OCI-LY7 (cell line): Measurements from ENCODE around the gene ZNF746. TPM values are rescaled to one million over a fixed set of nuclear protein-coding genes. Genes with fewer than 3 reads are reported as not detected.

Experiments used
- BruUV-seq: library from RNA; stranded (reverse); fragments of 400-500 nt; replicated peaks from 2 replicates; lab custom pipeline; 2021; lab: Mats Ljungman, UMichigan
- CTCF ChIA-PET: fragments of 300-600 bp; sonication (Branson Sonifier 250); formaldehyde crosslinking; loops from one replicate; lab custom pipeline; 2022; ENCODE audit warnings: antibody characterized with exemption; ENCODE audit not compliant: unreplicated experiment; lab: Charles Lee
- POLR2A ChIA-PET: fragments of 300-600 bp; sonication (Branson Sonifier 250); formaldehyde crosslinking; loops from one replicate; lab custom pipeline; 2022; ENCODE audit warnings: antibody characterized with exemption; lab: Charles Lee
- DNase-seq: peaks from one replicate; pipeline ENCODE4 v3.0.0-alpha.2; 2015; ENCODE audit warnings: low spot score
- H2AFZ ChIP-seq: fragments of 200-600 bp; sonication (generic), shearing (Covaris generic); 2 replicates; pipeline ENCODE4 v1.6.1; 2014; ENCODE audit warnings: mild to moderate bottlenecking, antibody characterized with exemption, low read length, moderate library complexity
- H3K27ac ChIP-seq: fragments of 200-600 bp; sonication (generic); 2 replicates; pipeline ENCODE4 v1.5.1; 2014; ENCODE audit warnings: mixed run types, low read depth, mild to moderate bottlenecking, moderate library complexity, low read length, inconsistent platforms; ENCODE audit not compliant: poor library complexity, severe bottlenecking
- H3K36me3 ChIP-seq: fragments of 200-600 bp; sonication (generic); 2 replicates; pipeline ENCODE4 v1.6.1; 2014; ENCODE audit warnings: mild to moderate bottlenecking, antibody characterized with exemption, low read length, moderate library complexity, mixed read lengths; ENCODE audit not compliant: insufficient read depth
- H3K4me1 ChIP-seq: fragments of 200-600 bp; sonication (generic); 2 replicates; pipeline ENCODE4 v1.5.1; 2014; ENCODE audit warnings: mild to moderate bottlenecking, low read length; ENCODE audit not compliant: insufficient read depth, poor library complexity, severe bottlenecking
- H3K4me2 ChIP-seq: fragments of 200-600 bp; sonication (generic); 2 replicates; pipeline ENCODE4 v1.6.1; 2014; ENCODE audit warnings: mild to moderate bottlenecking, low read length
- H3K4me3 ChIP-seq: fragments of 200-600 bp; sonication (generic); 2 replicates; pipeline ENCODE4 v1.5.1; 2014; ENCODE audit warnings: mild to moderate bottlenecking, low read depth, low read length; ENCODE audit not compliant: poor library complexity, severe bottlenecking
- H3K79me2 ChIP-seq: fragments of 200-600 bp; sonication (generic); 2 replicates; pipeline ENCODE4 v1.6.1; 2016; ENCODE audit warnings: low read depth, mild to moderate bottlenecking, low read length, moderate library complexity, mixed read lengths; ENCODE audit not compliant: insufficient read depth
- H3K9me2 ChIP-seq: fragments of 200-600 bp; sonication (generic); 2 replicates; pipeline ENCODE4 v1.6.1; 2016; ENCODE audit warnings: mild to moderate bottlenecking, low read length, mixed read lengths; ENCODE audit not compliant: insufficient read depth
- H3K9me3 ChIP-seq: fragments of 200-600 bp; sonication (generic); 2 replicates; pipeline ENCODE4 v1.6.1; 2014; ENCODE audit warnings: mild to moderate bottlenecking, mixed run types, low read length, mixed read lengths
- H4K20me1 ChIP-seq: fragments of 200-600 bp; sonication (generic); 2 replicates; pipeline ENCODE4 v1.6.1; 2014; ENCODE audit warnings: mild to moderate bottlenecking, antibody characterized with exemption, low read length, moderate library complexity, mixed read lengths; ENCODE audit not compliant: insufficient read depth
- EZH2phosphoT487 ChIP-seq: fragments of 200-600 bp; sonication (generic); IDR thresholded peaks from 2 replicates; pipeline ENCODE4 v1.6.1; 2018; ENCODE audit warnings: low read depth, borderline replicate concordance, mild to moderate bottlenecking, mixed run types, antibody characterized with exemption, low read length, moderate library complexity, mixed read lengths
- intact Hi-C: fragments of 100-400 bp; cut with micrococcal nuclease; formaldehyde crosslinking; loops from one replicate; pipeline ENCODE4 v1.10.0; 2022; ENCODE audit not compliant: unreplicated experiment
- total RNA-seq, 2 experiments: library from RNA; depleted of rRNA in 1 of 2; stranded (reverse); fragments of >200 nt in 1 of 2; shearing (Covaris generic) in 1 of 2; gene quantifications; 2 replicates each; pipeline ENCODE4 v1.2.3, GENCODE V29; 2014 to 2022
- TF ChIP-seq, protein P1 (sequence below): fragments of 200-600 bp; sonication (generic); conservative IDR thresholded peaks from 2 replicates; pipeline ENCODE4 v1.5.1; 2014; ENCODE audit warnings: mild to moderate bottlenecking, antibody characterized with exemption, low read length, moderate library complexity, mixed read lengths

Gene ZNF746
- total RNA-seq, 2 experiments from 2014 or later, result 14.8 to 18.9 TPM

DNA sequence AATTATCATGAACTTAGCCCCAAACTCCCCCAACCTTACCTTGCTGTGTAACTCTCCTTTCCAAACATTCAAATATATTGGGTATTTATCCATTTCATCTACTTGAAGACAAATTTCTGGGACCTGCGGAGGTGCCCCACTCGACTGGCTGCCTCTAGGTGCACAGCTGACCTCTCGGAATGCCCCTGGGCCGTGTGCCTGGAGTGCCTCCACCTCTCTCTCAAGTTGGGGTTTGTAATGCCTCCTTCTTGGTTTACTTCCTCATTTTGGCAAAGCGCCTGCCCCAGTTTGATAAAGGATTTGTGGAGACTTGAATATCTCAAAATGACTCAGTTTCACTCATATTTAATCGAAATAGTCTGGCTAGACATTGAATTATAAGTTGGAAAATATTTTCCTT lies 53.3 kb downstream of the ZNF746 start:
- H3K9me2 ChIP-seq, result no peaks in the 10 kb centered on the region
- DNase-seq, result no peak
- no peak overlapping the region for H3K27ac ChIP-seq
- H3K4me1 ChIP-seq, result no peaks in the 10 kb centered on the region
- H3K79me2 ChIP-seq, result no peaks in the 10 kb centered on the region
- H3K4me3 ChIP-seq, result no peak overlapping the region
- POLR2A ChIA-PET, result interaction anchor here (0.7 to 1.1 kb wide), 2 partner anchors 13 to 15 kb away, joined by 3 read pairs; no protein-coding TSS in a partner anchor
- H3K36me3 ChIP-seq, result peaks cover 50% of the 10 kb centered on the region
- no peaks in the 10 kb centered on the region for H3K9me3 ChIP-seq
- no peak for TF ChIP-seq EZH2phosphoT487
- TF ChIP-seq, protein P1, sequence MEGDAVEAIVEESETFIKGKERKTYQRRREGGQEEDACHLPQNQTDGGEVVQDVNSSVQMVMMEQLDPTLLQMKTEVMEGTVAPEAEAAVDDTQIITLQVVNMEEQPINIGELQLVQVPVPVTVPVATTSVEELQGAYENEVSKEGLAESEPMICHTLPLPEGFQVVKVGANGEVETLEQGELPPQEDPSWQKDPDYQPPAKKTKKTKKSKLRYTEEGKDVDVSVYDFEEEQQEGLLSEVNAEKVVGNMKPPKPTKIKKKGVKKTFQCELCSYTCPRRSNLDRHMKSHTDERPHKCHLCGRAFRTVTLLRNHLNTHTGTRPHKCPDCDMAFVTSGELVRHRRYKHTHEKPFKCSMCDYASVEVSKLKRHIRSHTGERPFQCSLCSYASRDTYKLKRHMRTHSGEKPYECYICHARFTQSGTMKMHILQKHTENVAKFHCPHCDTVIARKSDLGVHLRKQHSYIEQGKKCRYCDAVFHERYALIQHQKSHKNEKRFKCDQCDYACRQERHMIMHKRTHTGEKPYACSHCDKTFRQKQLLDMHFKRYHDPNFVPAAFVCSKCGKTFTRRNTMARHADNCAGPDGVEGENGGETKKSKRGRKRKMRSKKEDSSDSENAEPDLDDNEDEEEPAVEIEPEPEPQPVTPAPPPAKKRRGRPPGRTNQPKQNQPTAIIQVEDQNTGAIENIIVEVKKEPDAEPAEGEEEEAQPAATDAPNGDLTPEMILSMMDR, result no peak
- H4K20me1 ChIP-seq, result no peaks in the 10 kb centered on the region
- BruUV-seq, result no TSS peak
- CTCF ChIA-PET, result no interaction called here
- no peak overlapping the region for H3K4me2 ChIP-seq
- intact Hi-C loops, result no loop called here
- H2AFZ ChIP-seq, result no peak overlapping the region

DNA sequence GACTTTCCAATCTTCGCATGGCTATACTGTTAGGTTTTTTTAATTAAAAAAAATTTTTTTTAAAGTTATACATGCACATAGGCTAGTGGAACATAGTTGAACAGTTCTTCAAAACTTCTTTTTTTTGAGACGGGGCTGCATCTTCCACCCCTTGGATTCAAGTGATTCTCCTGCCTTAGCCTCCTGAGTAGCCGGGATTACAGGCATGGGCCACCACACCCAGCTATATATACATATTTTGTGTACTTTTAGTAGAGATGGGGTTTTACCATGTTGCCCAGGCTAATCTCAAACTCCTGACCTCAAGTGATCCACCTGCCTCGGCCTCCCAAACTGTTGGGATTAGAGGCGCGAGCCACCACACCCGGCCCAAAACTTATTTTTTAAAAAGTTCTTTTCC lies 54.1 kb downstream of the ZNF746 start:
- Histone ChIP-seq H2AFZ (no peak overlapping the region), H3K9me2 (no peaks in the 10 kb centered on the region), H3K4me1 (no peaks in the 10 kb centered on the region), H3K27ac (no peak overlapping the region), H3K4me2 (no peak overlapping the region), H4K20me1 (no peaks in the 10 kb centered on the region), H3K4me3 (no peak overlapping the region), H3K36me3 (peaks cover 43% of the 10 kb centered on the region), H3K9me3 (no peaks in the 10 kb centered on the region), H3K79me2 (no peaks in the 10 kb centered on the region)
- intact Hi-C loops, result no loop called here
- CTCF ChIA-PET, result no interaction called here
- BruUV-seq, result no TSS peak
- no peak for DNase-seq
- POLR2A ChIA-PET, result interaction anchor here (0.7 to 1.1 kb wide), 2 partner anchors 14 to 15 kb away, joined by 3 read pairs; no protein-coding TSS in a partner anchor
- no peak for TF ChIP-seq EZH2phosphoT487
- TF ChIP-seq, protein P1, result no peak

DNA sequence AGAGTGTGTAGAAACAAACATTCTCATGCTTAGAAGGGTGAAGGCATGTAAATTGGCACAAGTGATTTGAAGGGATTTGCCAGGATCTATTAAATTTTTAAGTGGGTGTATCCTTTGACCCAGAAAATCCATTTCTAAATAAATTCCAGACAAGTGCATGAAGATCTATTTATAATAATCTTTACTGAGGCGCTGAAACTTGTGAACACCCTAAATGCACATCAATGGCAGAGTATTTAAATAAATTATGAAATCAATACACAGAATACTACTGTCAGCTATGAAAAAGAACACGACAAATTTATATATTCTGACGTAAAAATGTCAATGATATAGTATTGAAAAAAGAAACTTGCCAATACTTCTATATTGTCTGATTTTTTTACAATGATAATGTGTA lies 54.7 kb downstream of the ZNF746 start:
- CTCF ChIA-PET, result no interaction called here
- Histone ChIP-seq H3K4me1 (no peaks in the 10 kb centered on the region), H4K20me1 (no peaks in the 10 kb centered on the region), H3K27ac (no peak overlapping the region), H2AFZ (no peak overlapping the region), H3K9me2 (no peaks in the 10 kb centered on the region), H3K4me2 (no peak overlapping the region), H3K4me3 (no peak overlapping the region), H3K9me3 (no peaks in the 10 kb centered on the region), H3K79me2 (no peaks in the 10 kb centered on the region), H3K36me3 (peaks cover 47% of the 10 kb centered on the region)
- POLR2A ChIA-PET, result interaction anchor here (1.0 to 1.5 kb wide), 2 partner anchors 9 to 19 kb away, joined by 3 read pairs; no protein-coding TSS in a partner anchor
- BruUV-seq, result no TSS peak
- TF ChIP-seq, protein P1, result no peak
- TF ChIP-seq EZH2phosphoT487, result no peak
- intact Hi-C loops, result no loop called here
- no peak for DNase-seq
